ENCODE data around the gene NBEAL2. TPM values are rescaled to one million over a fixed set of nuclear protein-coding genes. Genes with fewer than 3 reads are reported as not detected.
A peak's percentile ranks its signal among the peaks of the same experiment; 100 is the strongest.

Gene NBEAL2
- total RNA-seq, 4 donors from 2014 or later, result 12.3 to 23.2 (median 20.4) TPM

- Histone ChIP-seq H3K4me3 (no peak overlapping the region), H3K27me3 (no peaks in the 10 kb centered on the region), H3K27ac (no peak overlapping the region), H3K36me3 (no peaks in the 10 kb centered on the region), H3K4me1 (peaks cover 10 to 91% (median 58%) of the 10 kb centered on the region in 3 donors), H3K9me3 (no peaks in the 10 kb centered on the region)
- ATAC-seq, result no peak
- WGBS, 2 donors (ENCODE audit: low coverage in 1 of 2), result 79 to 83% methylated on average over 2 of the region's 2 CpGs
- TF ChIP-seq EP300 (IDR thresholded peaks at IDR 0.05), result no peak
- TF ChIP-seq CTCF (IDR thresholded peaks at IDR 0.05), result no peak
- TF ChIP-seq POLR2A (IDR thresholded peaks at IDR 0.05), result no peak
- no peak for TF ChIP-seq POLR2AphosphoS5 (IDR thresholded peaks at IDR 0.05)
Measured at GRCh38 chr3:46972396-46972795, 7.1 kb upstream of the NBEAL2 start.

GRCh38 chr3:46974421-46975171, 4.9 kb upstream of the NBEAL2 start:
- Histone ChIP-seq H3K4me3 (peak overlapping the region in 1 of 2 donors; percentile 80), H3K27me3 (no peaks in the 10 kb centered on the region), H3K4me1 (peaks cover 6 to 88% (median 51%) of the 10 kb centered on the region in 3 donors), H3K9me3 (no peaks in the 10 kb centered on the region), H3K27ac (peak overlapping the region in 1 of 4 donors; percentile 18), H3K36me3 (no peaks in the 10 kb centered on the region)
- WGBS, 2 donors (ENCODE audit: low coverage in 1 of 2), result 70 to 77% methylated on average over 8 of the region's 9 CpGs
- ATAC-seq, result no peak
- TF ChIP-seq POLR2AphosphoS5 (IDR thresholded peaks at IDR 0.05), result no peak
- TF ChIP-seq EP300 (IDR thresholded peaks at IDR 0.05), result no peak
- no peak for TF ChIP-seq POLR2A (IDR thresholded peaks at IDR 0.05)
- no peak for TF ChIP-seq CTCF (IDR thresholded peaks at IDR 0.05)

GRCh38 chr3:46976326-46977190, 2.9 kb upstream of the NBEAL2 start, which contains the start of gene CCDC12:
Gene CCDC12, minus strand, starts transcription at chr3:46976745. Its CDS starts 13 bp downstream, at chr3:46976732.
- no peaks in the 10 kb centered on the region for H3K27me3 ChIP-seq
- TF ChIP-seq CTCF (IDR thresholded peaks at IDR 0.05), result peak in 1 of 4 experiments; percentile 12
- TF ChIP-seq POLR2A (IDR thresholded peaks at IDR 0.05), result peak; percentile 62 to 86
- peak; percentile 85 for TF ChIP-seq POLR2AphosphoS5 (IDR thresholded peaks at IDR 0.05)
- TF ChIP-seq EP300 (IDR thresholded peaks at IDR 0.05), result no peak
- H3K27ac ChIP-seq, result peak within 1 kb of the TSS; percentile 71 to 97 (median 92)
- ATAC-seq, result peak; percentile 91
- no peaks in the 10 kb centered on the region for H3K36me3 ChIP-seq
- peaks cover 0 to 86% (median 40%) of the 10 kb centered on the region in 3 donors for H3K4me1 ChIP-seq
- 0% methylated on average over 18 to 44 of the region's 64 CpGs for WGBS, 2 donors (ENCODE audit: low coverage in 1 of 2)
- peak within 1 kb of the TSS; percentile 61 to 80 for H3K4me3 ChIP-seq
- H3K9me3 ChIP-seq, result no peaks in the 10 kb centered on the region

- Histone ChIP-seq H3K27me3 (no peaks in the 10 kb centered on the region), H3K36me3 (no peaks in the 10 kb centered on the region), H3K4me1 (peaks cover 0 to 74% (median 37%) of the 10 kb centered on the region in 3 donors), H3K9me3 (no peaks in the 10 kb centered on the region), H3K4me3 (no peak overlapping the region), H3K27ac (peak overlapping the region in 1 of 4 donors; percentile 97)
- no peak for ATAC-seq
- 88 to 100% methylated on average over 1 of the region's 5 CpGs for WGBS, 2 donors (ENCODE audit: low coverage in 1 of 2)
- TF ChIP-seq EP300 (IDR thresholded peaks at IDR 0.05) (no peak), POLR2AphosphoS5 (IDR thresholded peaks at IDR 0.05) (no peak), CTCF (IDR thresholded peaks at IDR 0.05) (no peak), POLR2A (IDR thresholded peaks at IDR 0.05) (no peak)
Measured at GRCh38 chr3:46977811-46978195, 1.7 kb upstream of the NBEAL2 start.
